Mesenchymal stem cell (in vitro differentiated cells and primary cell): ENCODE measurements around the gene ATP11C.

Experiments used
- DNase-seq: peaks from one replicate; pipeline ENCODE4 v3.0.0-alpha.2; 2013
- H2AFZ ChIP-seq: one replicate; pipeline ENCODE4 v1.6.1; 2013; ENCODE audit warnings: low read depth, mild to moderate bottlenecking, control low read depth, inconsistent platforms, low read length, moderate library complexity
- H2AK5ac ChIP-seq: 2 replicates; pipeline ENCODE4 v1.6.1; 2013; ENCODE audit warnings: low read length, moderate library complexity, mild to moderate bottlenecking, inconsistent platforms; ENCODE audit not compliant: severe bottlenecking
- H2BK120ac ChIP-seq: one replicate; pipeline ENCODE4 v1.6.1; 2013; ENCODE audit warnings: low read depth, mild to moderate bottlenecking, inconsistent platforms, low read length, moderate library complexity
- H2BK12ac ChIP-seq, 2 experiments: one replicate each; pipeline ENCODE4 v1.6.1; 2013; ENCODE audit warnings: inconsistent platforms in 2 of 2, low read length in 2 of 2, mild to moderate bottlenecking in 2 of 2, moderate library complexity in 2 of 2, control low read depth in 1 of 2
- H2BK15ac ChIP-seq: one replicate; pipeline ENCODE4 v1.6.1; 2013; ENCODE audit warnings: mild to moderate bottlenecking, low read depth, inconsistent platforms; ENCODE audit not compliant: poor library complexity, severe bottlenecking
- H2BK5ac ChIP-seq: 2 replicates; pipeline ENCODE4 v1.6.1; 2013; ENCODE audit warnings: low read depth, mild to moderate bottlenecking, low read length, control low read depth, inconsistent platforms; ENCODE audit not compliant: poor library complexity, severe bottlenecking
- H3K14ac ChIP-seq, 2 experiments: one replicate each; pipeline ENCODE4 v1.6.1; 2013; ENCODE audit warnings: inconsistent platforms in 2 of 2, low read length in 2 of 2, control low read depth in 1 of 2, mild to moderate bottlenecking in 1 of 2, moderate library complexity in 1 of 2
- H3K18ac ChIP-seq, 2 experiments: one replicate each; pipeline ENCODE4 v1.6.1; 2013; ENCODE audit warnings: inconsistent platforms in 2 of 2, low read length in 2 of 2, control low read depth in 1 of 2, low read depth in 1 of 2, mild to moderate bottlenecking in 1 of 2
- H3K23ac ChIP-seq, 2 experiments: one replicate each; pipeline ENCODE4 v1.6.1; 2013; ENCODE audit warnings: inconsistent platforms in 2 of 2, low read length in 2 of 2, mild to moderate bottlenecking in 2 of 2, moderate library complexity in 2 of 2, control low read depth in 1 of 2
- H3K27ac ChIP-seq: 2 replicates; pipeline ENCODE4 v1.5.1; 2013; ENCODE audit warnings: mild to moderate bottlenecking, moderate library complexity, low read length, control low read depth, inconsistent platforms; ENCODE audit not compliant: poor library complexity, severe bottlenecking
- H3K27me3 ChIP-seq, 2 experiments: 2 replicates each; pipeline versions ENCODE4 v1.6.1 to v1.7.0; 2013; ENCODE audit warnings: low read length in 2 of 2, mild to moderate bottlenecking in 2 of 2, moderate library complexity in 2 of 2, control low read depth in 1 of 2, inconsistent platforms in 1 of 2; ENCODE audit not compliant: control insufficient read depth in 1 of 2, insufficient read depth in 1 of 2
- H3K36me3 ChIP-seq, 2 experiments: 2 replicates each; pipeline versions ENCODE4 v1.6.1 to v1.7.0; 2013; ENCODE audit warnings: low read length in 2 of 2, control low read depth in 1 of 2, inconsistent platforms in 1 of 2, low read depth in 1 of 2, mild to moderate bottlenecking in 1 of 2; ENCODE audit not compliant: insufficient read depth in 2 of 2, control insufficient read depth in 1 of 2
- H3K4ac ChIP-seq, 2 experiments: one replicate each; pipeline ENCODE4 v1.6.1; 2013; ENCODE audit warnings: inconsistent platforms in 2 of 2, low read length in 2 of 2, mild to moderate bottlenecking in 2 of 2, moderate library complexity in 2 of 2, control low read depth in 1 of 2, low read depth in 1 of 2
- H3K4me1 ChIP-seq: 2 replicates; pipeline ENCODE4 v1.6.1; 2013; ENCODE audit warnings: low read depth, low read length, control low read depth; ENCODE audit not compliant: control insufficient read depth, insufficient read depth
- H3K4me2 ChIP-seq: 2 replicates; pipeline ENCODE4 v1.6.1; 2013; ENCODE audit warnings: low read length, mild to moderate bottlenecking, inconsistent platforms; ENCODE audit not compliant: poor library complexity, severe bottlenecking
- H3K4me3 ChIP-seq, 2 experiments: 2 replicates each; pipeline versions ENCODE4 v1.5.1 to v1.7.0; 2013; ENCODE audit warnings: low read length in 2 of 2, mild to moderate bottlenecking in 2 of 2, control low read depth in 1 of 2, low read depth in 1 of 2; ENCODE audit not compliant: insufficient read depth in 1 of 2
- H3K79me1 ChIP-seq: replicated peaks from 2 replicates; pipeline ENCODE4 v1.6.1; 2013; ENCODE audit warnings: mild to moderate bottlenecking, control low read depth, low read length, inconsistent platforms; ENCODE audit not compliant: poor library complexity, severe bottlenecking
- H3K9ac ChIP-seq: 2 replicates; pipeline ENCODE4 v1.7.0; 2013; ENCODE audit warnings: mild to moderate bottlenecking, low read length, moderate library complexity
- H3K9me3 ChIP-seq: 2 replicates; pipeline ENCODE4 v1.7.0; 2013; ENCODE audit warnings: mild to moderate bottlenecking, low read length; ENCODE audit not compliant: control insufficient read depth
- H4K8ac ChIP-seq: one replicate; pipeline ENCODE4 v1.6.1; 2013; ENCODE audit warnings: inconsistent platforms, mild to moderate bottlenecking, low read length, moderate library complexity
- H4K91ac ChIP-seq: one replicate; pipeline ENCODE4 v1.6.1; 2013; ENCODE audit warnings: mild to moderate bottlenecking, low read length, inconsistent platforms
- WGBS: methylation state at CpG from one replicate; pipeline ENCODE4 v1.1.7; 2013; ENCODE audit warnings: mixed read lengths; 5-methylcytosine and 5-hydroxymethylcytosine counted together

Gene ATP11C

GRCh38 chrX:139920316-139920715 is 12.5 kb downstream of the ATP11C start:
- no peak for DNase-seq
- no peak overlapping the region for H3K18ac ChIP-seq
- H2BK12ac ChIP-seq: no peak overlapping the region
- H2AK5ac ChIP-seq: no peak overlapping the region
- H3K14ac ChIP-seq: no peak overlapping the region
- H3K4me3 ChIP-seq: no peak overlapping the region
- no peak overlapping the region for H2BK120ac ChIP-seq
- H3K4ac ChIP-seq: no peak overlapping the region
- no peaks in the 10 kb centered on the region for H3K4me1 ChIP-seq
- no peak overlapping the region for H2BK15ac ChIP-seq
- H2BK5ac ChIP-seq: no peak overlapping the region
- H4K91ac ChIP-seq: no peak overlapping the region
- no peaks in the 10 kb centered on the region for H3K36me3 ChIP-seq
- peaks cover 1% of the 10 kb centered on the region for H3K79me1 ChIP-seq
- H4K8ac ChIP-seq: no peak overlapping the region
- 78% methylated on average over 1 of the region's 1 CpG for WGBS
- H3K9me3 ChIP-seq: no peaks in the 10 kb centered on the region
- H3K27ac ChIP-seq: no peak overlapping the region
- H2AFZ ChIP-seq: no peak overlapping the region
- H3K27me3 ChIP-seq: no peaks in the 10 kb centered on the region
- H3K4me2 ChIP-seq: no peak overlapping the region
- H3K23ac ChIP-seq: no peak overlapping the region
- H3K9ac ChIP-seq: no peak overlapping the region

DNA sequence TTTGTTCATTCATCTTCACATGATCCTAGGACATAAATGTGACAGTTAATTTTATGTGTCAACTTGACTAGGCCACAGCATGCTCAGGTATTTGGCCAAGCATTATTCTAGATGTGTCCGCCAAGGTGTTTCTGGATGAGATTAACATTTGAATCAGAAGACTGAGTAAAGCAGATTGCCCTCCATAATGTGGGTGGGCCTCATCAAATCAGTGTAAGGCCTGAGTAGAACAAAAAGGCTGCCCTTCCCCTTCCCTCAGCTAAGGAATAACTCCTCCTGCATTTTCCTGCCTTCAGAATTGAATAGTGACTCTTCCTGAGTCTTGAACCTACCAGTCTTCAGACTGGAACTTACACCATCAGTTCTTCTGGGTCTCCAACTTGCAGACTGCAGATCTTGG is 18.4 kb downstream of the ATP11C start:
- no peaks in the 10 kb centered on the region for H3K36me3 ChIP-seq
- no peak overlapping the region for H3K23ac ChIP-seq
- no peak overlapping the region for H3K18ac ChIP-seq
- no peak overlapping the region for H2BK12ac ChIP-seq
- H3K9me3 ChIP-seq: no peaks in the 10 kb centered on the region
- no peak overlapping the region for H4K91ac ChIP-seq
- H3K14ac ChIP-seq: no peak overlapping the region
- H2BK15ac ChIP-seq: no peak overlapping the region
- H3K79me1 ChIP-seq: peaks cover 5% of the 10 kb centered on the region
- H3K4me2 ChIP-seq: no peak overlapping the region
- H3K4me3 ChIP-seq: no peak overlapping the region
- no peak overlapping the region for H4K8ac ChIP-seq
- H2BK5ac ChIP-seq: no peak overlapping the region
- no peak for DNase-seq
- H2AFZ ChIP-seq: no peak overlapping the region
- no peaks in the 10 kb centered on the region for H3K4me1 ChIP-seq
- H2BK120ac ChIP-seq: no peak overlapping the region
- no peak overlapping the region for H3K4ac ChIP-seq
- no peak overlapping the region for H2AK5ac ChIP-seq
- H3K27ac ChIP-seq: no peak overlapping the region
- no peaks in the 10 kb centered on the region for H3K27me3 ChIP-seq
- WGBS: 100% methylated on average over 1 of the region's 1 CpG
- H3K9ac ChIP-seq: no peak overlapping the region

GRCh38 chrX:139909712-139910111 is 23.1 kb downstream of the ATP11C start:
- no peak overlapping the region for H2AFZ ChIP-seq
- H3K4ac ChIP-seq: no peak overlapping the region
- no peak overlapping the region for H2BK120ac ChIP-seq
- H3K9ac ChIP-seq: no peak overlapping the region
- no peak overlapping the region for H3K18ac ChIP-seq
- no peak overlapping the region for H3K4me2 ChIP-seq
- H2BK12ac ChIP-seq: no peak overlapping the region
- no peak overlapping the region for H3K23ac ChIP-seq
- no peaks in the 10 kb centered on the region for H3K9me3 ChIP-seq
- H3K27me3 ChIP-seq: no peaks in the 10 kb centered on the region
- H3K4me3 ChIP-seq: no peak overlapping the region
- no peaks in the 10 kb centered on the region for H3K4me1 ChIP-seq
- H3K14ac ChIP-seq: no peak overlapping the region
- peaks cover 5% of the 10 kb centered on the region for H3K79me1 ChIP-seq
- H2BK5ac ChIP-seq: no peak overlapping the region
- DNase-seq: no peak
- H2BK15ac ChIP-seq: no peak overlapping the region
- H3K36me3 ChIP-seq: no peaks in the 10 kb centered on the region
- no peak overlapping the region for H2AK5ac ChIP-seq
- H4K91ac ChIP-seq: no peak overlapping the region
- H3K27ac ChIP-seq: no peak overlapping the region
- no CpG with 5 or more reads among the region's 3 CpGs for whole genome bisulfite sequencing
- no peak overlapping the region for H4K8ac ChIP-seq

DNA sequence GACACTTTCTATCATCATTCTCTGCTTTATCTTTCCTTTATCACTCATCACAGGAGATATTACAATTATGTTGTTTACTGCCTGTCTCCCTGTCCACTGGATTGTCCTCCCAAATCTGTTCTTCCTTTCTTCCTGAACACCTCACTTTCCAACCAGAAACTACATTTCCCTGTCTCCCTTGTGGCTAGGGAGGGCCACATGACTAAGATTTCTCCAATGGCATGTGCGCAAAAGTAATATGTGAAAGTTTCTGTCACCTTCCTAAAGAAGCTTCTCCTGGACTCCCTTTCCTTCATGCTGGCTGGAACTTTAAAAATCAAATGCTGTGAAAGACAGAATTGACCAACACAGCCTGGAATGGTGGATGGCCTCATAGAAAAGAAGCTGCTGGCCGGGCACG is 25.8 kb downstream of the ATP11C start:
- H3K36me3 ChIP-seq: no peaks in the 10 kb centered on the region
- H2BK5ac ChIP-seq: no peak overlapping the region
- H3K14ac ChIP-seq: no peak overlapping the region
- no peaks in the 10 kb centered on the region for H3K27me3 ChIP-seq
- H4K8ac ChIP-seq: no peak overlapping the region
- H3K18ac ChIP-seq: no peak overlapping the region
- no peak overlapping the region for H3K4me3 ChIP-seq
- H3K4me1 ChIP-seq: no peaks in the 10 kb centered on the region
- no peak overlapping the region for H4K91ac ChIP-seq
- no peak overlapping the region for H3K23ac ChIP-seq
- no peaks in the 10 kb centered on the region for H3K9me3 ChIP-seq
- no peak overlapping the region for H2AK5ac ChIP-seq
- H3K4me2 ChIP-seq: no peak overlapping the region
- no peak overlapping the region for H3K27ac ChIP-seq
- H3K79me1 ChIP-seq: peaks cover 2% of the 10 kb centered on the region
- WGBS: 100% methylated on average over 2 of the region's 3 CpGs
- no peak overlapping the region for H3K4ac ChIP-seq
- no peak overlapping the region for H2AFZ ChIP-seq
- DNase-seq: no peak
- H2BK120ac ChIP-seq: no peak overlapping the region
- H2BK12ac ChIP-seq: no peak overlapping the region
- no peak overlapping the region for H3K9ac ChIP-seq
- no peak overlapping the region for H2BK15ac ChIP-seq
